H1 (cell line): ENCODE measurements around the gene GPC3. TPM values are rescaled to one million over a fixed set of nuclear protein-coding genes. Genes with fewer than 3 reads are reported as not detected.

Experiments
- CHD7 ChIP-seq: fragments of 300-600 bp; sonication (generic); IDR thresholded peaks from 2 replicates; pipeline ENCODE4 v1.7.1; 2012; ENCODE audit warnings: low read length, moderate library complexity, mild to moderate bottlenecking, inconsistent platforms; ENCODE audit not compliant: insufficient replicate concordance
- KDM5A ChIP-seq: fragments of 200-600 bp; IDR thresholded peaks from 2 replicates; pipeline ENCODE4 v1.7.1; 2012; ENCODE audit warnings: mild to moderate bottlenecking, low read length, inconsistent platforms, mixed read lengths
- RBBP5 ChIP-seq: IDR thresholded peaks from 2 replicates; pipeline ENCODE4 v1.7.1; 2012; ENCODE audit warnings: low read depth, mild to moderate bottlenecking, inconsistent platforms, low read length, moderate library complexity, borderline replicate concordance
- SRF ChIP-seq: IDR thresholded peaks from 2 replicates; pipeline ENCODE4 v1.6.1; 2011; ENCODE audit warnings: mild to moderate bottlenecking, low read depth, low read length, moderate library complexity
- polyA plus RNA-seq, 7 experiments: library from polyadenylated mRNA; depleted of rRNA in 3 of 7; stranded (reverse) in 5 of 7; unstranded in 2 of 7; fragments of >200 nt in 5 of 7; fragments of 200-250 nt in 2 of 7; gene quantifications; 1 replicate in 5 of 7; 2 replicates in 1 of 7; 4 replicates in 1 of 7; pipeline versions ENCODE4 v1.2.1 to v1.2.3, GENCODE V29; 2011 to 2013; ENCODE audit warnings: missing spikeins in 2 of 7, mixed read lengths in 2 of 7
- total RNA-seq: library from RNA; stranded (reverse); fragmentation: NEBNext Ultra II Directional; extraction: Animal tissue kit (Norgen Biotek cat#: 25700); gene quantifications from 2 replicates; pipeline ENCODE4 v1.2.1, GENCODE V29; 2021

The GPC3 gene
- total and polyA plus RNA-seq, 2 of the 8 experiments (the other 6 are each of a cell fraction or from before 2014, with no cell fraction given): 64.8 to 71.9 TPM

DNA sequence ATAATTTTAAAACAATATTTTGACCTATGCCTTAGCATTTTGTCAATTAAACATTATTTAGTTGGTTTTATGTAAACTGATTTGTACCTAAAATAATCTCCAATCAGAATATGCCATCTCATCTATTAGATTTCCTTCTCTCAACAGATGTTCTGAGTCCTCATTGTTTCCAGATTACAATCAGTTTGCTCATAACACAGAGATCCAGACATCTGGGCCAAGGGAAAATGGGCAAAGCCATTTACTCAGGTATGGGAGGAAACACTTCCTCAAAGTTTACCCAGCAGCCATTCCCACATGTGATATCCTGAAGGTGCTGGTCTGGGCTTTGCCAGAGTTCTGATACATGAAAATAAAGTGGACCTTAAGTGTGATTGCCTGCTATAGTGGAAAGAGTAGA, 352.2 kb downstream of the GPC3 start (continued):
- no peak for TF ChIP-seq RBBP5
- no peak for TF ChIP-seq SRF
- TF ChIP-seq KDM5A: no peak
- TF ChIP-seq CHD7: no peak
